HepG2 (cell line): ENCODE results near the gene SLC16A3. TPM values are rescaled to one million over a fixed set of nuclear protein-coding genes. Genes with fewer than 3 reads are reported as not detected.

ENCODE experiments used
- DNMT3B ChIP-seq: conservative IDR thresholded peaks from 2 replicates; pipeline ENCODE4 v1.6.1; 2016; ENCODE audit warnings: missing biosample characterization, control low read depth
- EED ChIP-seq: sonication (generic); formaldehyde crosslinking; IDR thresholded peaks from 2 replicates; pipeline ENCODE4 v1.5.0; 2020; ENCODE audit warnings: mild to moderate bottlenecking, missing genetic modification reagents
- FOXA3 ChIP-seq: IDR thresholded peaks from 2 replicates; pipeline ENCODE4 v1.6.1; 2016; ENCODE audit warnings: missing genetic modification reagents, missing compliant biosample characterization
- HCFC1 ChIP-seq: fragments of 150-350 bp; IDR thresholded peaks from 2 replicates; pipeline ENCODE4 v1.6.1; 2014; ENCODE audit warnings: low read depth, low read length
- HINFP ChIP-seq: sonication (generic); formaldehyde crosslinking; IDR thresholded peaks from 2 replicates; pipeline ENCODE4 v1.4.0; 2020; ENCODE audit warnings: low read depth, mild to moderate bottlenecking, missing genetic modification reagents
- HNRNPLL ChIP-seq: fragments of 200-400 bp; formaldehyde crosslinking; IDR thresholded peaks from 2 replicates; pipeline ENCODE4 v1.6.1; 2017; ENCODE audit warnings: mild to moderate bottlenecking, low read depth, low read length; ENCODE audit not compliant: poor library complexity, severe bottlenecking
- MTF1 ChIP-seq: sonication (generic); formaldehyde crosslinking; IDR thresholded peaks from 2 replicates; pipeline ENCODE4 v1.5.0; 2020; ENCODE audit warnings: missing genetic modification reagents
- PAXIP1 ChIP-seq: sonication (generic); formaldehyde crosslinking; conservative IDR thresholded peaks from 2 replicates; pipeline ENCODE4 v1.4.0; 2020; ENCODE audit warnings: mild to moderate bottlenecking, missing genetic modification reagents, moderate library complexity
- PCBP1 ChIP-seq: fragments of 200-400 bp; formaldehyde crosslinking; IDR thresholded peaks from 2 replicates; pipeline ENCODE4 v1.6.1; 2017; ENCODE audit warnings: mild to moderate bottlenecking, low read depth, low read length, borderline replicate concordance
- PHF21A ChIP-seq: sonication (generic); formaldehyde crosslinking; IDR thresholded peaks from 2 replicates; pipeline ENCODE4 v1.5.0; 2020; ENCODE audit warnings: mild to moderate bottlenecking, missing genetic modification reagents
- POGZ ChIP-seq: sonication (generic); formaldehyde crosslinking; IDR thresholded peaks from 2 replicates; pipeline ENCODE4 v1.4.0; 2020; ENCODE audit warnings: mild to moderate bottlenecking, missing genetic modification reagents
- POLR2AphosphoS5 ChIP-seq: IDR thresholded peaks from 2 replicates; pipeline ENCODE4 v1.6.1; 2012; ENCODE audit warnings: low read depth, low read length
- SALL2 ChIP-seq: sonication (generic); formaldehyde crosslinking; IDR thresholded peaks from 2 replicates; pipeline ENCODE4 v1.8.1; 2023; ENCODE audit warnings: mild to moderate bottlenecking, missing genetic modification reagents, inconsistent platforms
- SUZ12 ChIP-seq: fragments of 150-350 bp; IDR thresholded peaks from 2 replicates; pipeline ENCODE4 v1.6.1; 2014; ENCODE audit warnings: low read depth, low read length
- TBX2 ChIP-seq: sonication (generic); formaldehyde crosslinking; IDR thresholded peaks from 2 replicates; pipeline ENCODE4 v1.5.0; 2020; ENCODE audit warnings: missing genetic modification reagents, mild to moderate bottlenecking, borderline replicate concordance
- TCF7L2 ChIP-seq: IDR thresholded peaks from 2 replicates; pipeline ENCODE4 v1.6.1; 2011; ENCODE audit warnings: mild to moderate bottlenecking, low read depth, low read length, moderate library complexity
- YY1 ChIP-seq: IDR thresholded peaks from 2 replicates; pipeline ENCODE4 v1.6.1; 2011; ENCODE audit warnings: low read length, low read depth, moderate library complexity, mild to moderate bottlenecking; ENCODE audit not compliant: insufficient read depth, insufficient replicate concordance
- ZBTB42 ChIP-seq: sonication (generic); formaldehyde crosslinking; IDR thresholded peaks from 2 replicates; pipeline ENCODE4 v1.5.0; 2020; ENCODE audit warnings: mild to moderate bottlenecking, missing genetic modification reagents
- ZKSCAN1 ChIP-seq: fragments of 150-350 bp; IDR thresholded peaks from 2 replicates; pipeline ENCODE4 v1.6.1; 2014; ENCODE audit warnings: low read length
- ZMYM2 ChIP-seq: sonication (generic); formaldehyde crosslinking; IDR thresholded peaks from 2 replicates; pipeline ENCODE4 v1.8.0; 2022; ENCODE audit warnings: mild to moderate bottlenecking, missing genetic modification reagents
- ZNF143 ChIP-seq: sonication (generic); formaldehyde crosslinking; IDR thresholded peaks from 2 replicates; pipeline ENCODE4 v1.4.0; 2020; ENCODE audit warnings: missing genetic modification reagents
- ZNF292 ChIP-seq: sonication (generic); formaldehyde crosslinking; IDR thresholded peaks from 2 replicates; pipeline ENCODE4 v1.8.1; 2022; ENCODE audit warnings: mild to moderate bottlenecking, low read depth, missing genetic modification reagents, borderline replicate concordance
- ZNF556 ChIP-seq: sonication (generic); formaldehyde crosslinking; IDR thresholded peaks from 2 replicates; pipeline ENCODE4 v1.4.0; 2020; ENCODE audit warnings: mild to moderate bottlenecking, missing genetic modification reagents, borderline replicate concordance
- ZNF639 ChIP-seq: conservative IDR thresholded peaks from 2 replicates; pipeline ENCODE4 v1.6.1; 2018; ENCODE audit warnings: missing genetic modification reagents
- polyA plus RNA-seq, 8 experiments: library from polyadenylated mRNA; depleted of rRNA in 3 of 8; stranded (reverse) in 7 of 8; unstranded in 1 of 8; fragments of >200 nt; fragmentation: Illumina TruSeq in 4 of 8; extraction: Trizol in 4 of 8; gene quantifications; 2 replicates each; pipeline versions ENCODE4 v1.2.1 to v1.2.3, GENCODE V29; 2011 to 2016; ENCODE audit warnings: low read depth in 4 of 8, missing spikeins in 1 of 8, mixed read lengths in 1 of 8; ENCODE audit not compliant: insufficient read depth in 1 of 8
- total RNA-seq, 5 experiments: library from RNA; depleted of rRNA; stranded (reverse); fragments of >200 nt; fragmentation: Illumina TruSeq; extraction: Trizol; gene quantifications; 2 replicates each; pipeline ENCODE4 v1.2.3, GENCODE V29; 2016; ENCODE audit warnings: low read depth in 1 of 5

SLC16A3 gene
- total and polyA plus RNA-seq, 2 of the 13 experiments (the other 11 are each of a cell fraction or from before 2014, with no cell fraction given) = 242 to 349 TPM

- no peak for TF ChIP-seq ZNF639
- TF ChIP-seq EED (CRISPR knock-in tag) = no peak
- TF ChIP-seq ZBTB42 (CRISPR knock-in tag) = peak; percentile 84; the same call in 1 of the 2 replicates
- no peak for TF ChIP-seq SUZ12
- peak; percentile 47; the same call in 1 of the 2 replicates for TF ChIP-seq POGZ
- TF ChIP-seq TCF7L2 = no peak
- TF ChIP-seq DNMT3B (CRISPR knock-in tag) = no peak
- TF ChIP-seq FOXA3 (CRISPR knock-in tag) = no peak
- TF ChIP-seq ZNF556 (CRISPR knock-in tag) = peak; percentile 34; the same call in 1 of the 2 replicates
- TF ChIP-seq HNRNPLL = no peak
- peak; percentile 29 for TF ChIP-seq YY1
- TF ChIP-seq PCBP1 = 0 out of 2 replicates have a peak, but pooled peaks have one; percentile 31
- peak; percentile 88 for TF ChIP-seq PHF21A (CRISPR knock-in tag)
- no peak for TF ChIP-seq HINFP
- no peak for TF ChIP-seq POLR2AphosphoS5
- no peak for TF ChIP-seq MTF1 (CRISPR knock-in tag)
- 0 out of 2 replicates have a peak, but pooled peaks have one; percentile 30 for TF ChIP-seq ZNF143 (CRISPR knock-in tag)
- no peak for TF ChIP-seq HCFC1
- TF ChIP-seq ZMYM2 = 0 out of 2 replicates have a peak, but pooled peaks have one; percentile 62
- TF ChIP-seq SALL2 (CRISPR knock-in tag) = no peak
- TF ChIP-seq ZNF292 (CRISPR knock-in tag) = peak; percentile 38; the same call in 1 of the 2 replicates
- TF ChIP-seq TBX2 (CRISPR knock-in tag) = peak; percentile 58; the same call in 1 of the 2 replicates
- no peak for TF ChIP-seq ZKSCAN1
- TF ChIP-seq PAXIP1 (CRISPR knock-in tag) = peak; percentile 88
Observed at GRCh38 chr17:82226809-82227628, 1.8 kb upstream of the SLC16A3 start (continued).
